ENCODE measurements around the gene LANCL2.
A peak's percentile ranks its signal among the peaks of the same experiment; 100 is the strongest.
"Not testable (repeated sequence)": the region's sequence is repeated elsewhere in the genome, so short reads cannot be mapped to it uniquely, and the experiment has no call there.

LANCL2 gene

GRCh38 chr7:55363386-55364170 is 1.6 kb upstream of the LANCL2 start:
- no peak for DNase-seq

GRCh38 chr7:55365675-55366460 is 731 bp downstream of the LANCL2 start:
- DNase-seq: peak; percentile 10

- DNase-seq: no peak
These were observed 1.4 kb downstream of the LANCL2 start for GRCh38 chr7:55366461-55367070.

- DNase-seq: no peak
These were observed 2.2 kb downstream of the LANCL2 start for GRCh38 chr7:55367283-55367840.

GRCh38 chr7:55369427-55370400 is 4.6 kb downstream of the LANCL2 start:
- DNase-seq: no peak

- DNase-seq: no peak
These were observed 9.1 kb downstream of the LANCL2 start for GRCh38 chr7:55374213-55374612.

GRCh38 chr7:55375237-55375636 is 10.1 kb downstream of the LANCL2 start:
- DNase-seq: no peak

- DNase-seq: no peak
These were observed 12.2 kb downstream of the LANCL2 start for GRCh38 chr7:55377162-55377817.

GRCh38 chr7:55379285-55379684 is 14.1 kb downstream of the LANCL2 start:
- DNase-seq: no peak

- no peak for DNase-seq
These were observed 16.1 kb downstream of the LANCL2 start for GRCh38 chr7:55381189-55381588.

GRCh38 chr7:55381696-55382095 is 16.6 kb downstream of the LANCL2 start:
- DNase-seq: no peak

GRCh38 chr7:55382251-55382650 is 17.1 kb downstream of the LANCL2 start:
- DNase-seq: no peak

GRCh38 chr7:55386541-55386940 is 21.4 kb downstream of the LANCL2 start:
- DNase-seq: no peak

GRCh38 chr7:55387062-55387965 is 22.2 kb downstream of the LANCL2 start:
- DNase-seq: no peak

GRCh38 chr7:55396233-55396785 is 31.2 kb downstream of the LANCL2 start:
- no peak for DNase-seq

GRCh38 chr7:55397617-55398016 is 32.5 kb downstream of the LANCL2 start:
- DNase-seq: no peak

GRCh38 chr7:55400191-55400590 is 35.1 kb downstream of the LANCL2 start:
- DNase-seq: no peak

GRCh38 chr7:55402506-55402905 is 37.4 kb downstream of the LANCL2 start:
- not testable (repeated sequence) for DNase-seq

GRCh38 chr7:55405856-55406541 is 40.9 kb downstream of the LANCL2 start:
- DNase-seq: no peak
